GM18502 (cell line): Measurements from ENCODE around the gene OR5H6.
"Not testable (repeated sequence)": the region's sequence is repeated elsewhere in the genome, so short reads cannot be mapped to it uniquely, and the experiment has no call there.

Source experiments
- ATAC-seq: cut with Tn5 transposase; IDR thresholded peaks from one replicate; pipeline ENCODE4 v1.9.1; 2021; ENCODE audit warnings: mild to moderate bottlenecking; ENCODE audit not compliant: unreplicated experiment, poor library complexity

Gene OR5H6

DNA sequence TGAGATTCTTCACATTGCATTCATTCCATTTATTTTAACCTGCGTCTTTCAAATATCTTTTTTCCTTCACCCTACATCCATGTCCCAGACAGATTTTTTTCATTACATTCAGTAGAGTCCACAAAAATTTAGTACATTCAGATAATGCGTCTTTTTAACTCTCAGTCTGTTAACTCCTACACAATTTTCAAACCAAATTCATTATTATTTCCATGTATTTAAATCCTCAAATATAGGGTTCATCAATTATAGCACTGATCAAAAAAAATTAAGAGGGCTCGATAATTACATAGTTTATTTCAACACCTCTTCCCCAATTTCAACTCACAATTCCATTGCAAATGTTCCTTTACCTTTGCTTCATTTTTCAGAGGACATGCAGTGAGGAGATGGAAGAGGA, at the start of gene OR5H6:
TSS of gene OR5H6 (plus strand) at position 301 of the 400 bp plus-strand sequence. CDS start at position 390, 89 bp downstream.
- ATAC-seq: no peak

- ATAC-seq: no peak
These were observed 49.0 kb upstream of the OR5H6 start for GRCh38 chr3:98215051-98215450.

DNA sequence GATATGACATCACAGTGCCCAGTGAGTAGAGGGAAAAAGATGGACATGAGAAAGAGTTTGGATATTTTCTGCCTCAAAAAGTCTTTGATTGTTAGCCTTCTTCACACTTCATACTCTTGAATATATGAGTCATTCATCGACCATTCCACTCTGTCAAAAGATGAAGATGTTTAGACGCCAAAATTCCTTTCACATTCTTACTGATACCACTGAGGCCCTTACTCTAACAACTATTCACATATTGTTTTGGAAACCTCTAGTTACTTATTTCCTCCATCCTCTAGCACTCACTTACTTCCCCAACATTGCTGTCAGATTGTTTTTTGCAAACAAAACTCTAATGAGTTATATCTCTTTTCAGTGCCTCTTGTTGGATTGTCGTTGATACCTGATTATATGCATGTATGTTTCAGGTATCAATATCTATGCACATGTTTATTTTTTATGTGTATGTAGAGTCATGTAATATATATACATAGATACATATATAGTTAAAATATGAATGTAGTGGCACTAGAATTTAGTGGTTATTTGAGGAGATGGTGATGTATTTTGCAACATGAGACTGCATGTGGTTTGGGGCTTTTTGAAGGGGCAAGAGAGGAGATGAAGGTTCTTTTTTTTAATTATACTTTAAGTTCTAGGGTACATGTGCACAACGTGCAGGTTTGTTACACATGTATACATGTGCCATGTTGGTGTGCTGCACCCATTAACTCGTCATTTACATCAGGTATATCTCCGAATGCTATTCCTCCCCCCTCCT, 40.0 kb upstream of the OR5H6 start:
- no peak for ATAC-seq

DNA sequence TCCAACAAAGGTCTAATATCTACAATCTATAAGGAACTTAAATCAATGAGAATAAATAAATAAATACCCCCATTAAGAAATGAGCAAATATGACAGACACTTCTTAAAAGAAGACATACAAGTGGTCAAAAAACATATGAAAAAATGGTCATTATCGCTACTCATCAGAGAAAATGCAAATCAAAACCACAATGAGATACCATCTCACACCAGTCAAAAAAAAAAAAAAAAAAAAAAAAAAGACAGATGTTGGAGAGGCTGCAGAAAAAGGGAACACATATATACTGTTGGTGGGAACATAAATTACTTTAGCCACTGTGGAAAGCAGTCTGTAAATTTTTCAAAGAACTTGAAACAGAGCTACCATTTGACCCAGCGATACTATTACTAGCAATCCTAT, 31.6 kb upstream of the OR5H6 start:
- peak; percentile 54 for ATAC-seq

GRCh38 chr3:98233468-98233867, 30.6 kb upstream of the OR5H6 start:
- peak; percentile 56 for ATAC-seq

GRCh38 chr3:98240131-98240530, 23.9 kb upstream of the OR5H6 start:
- no peak for ATAC-seq

DNA sequence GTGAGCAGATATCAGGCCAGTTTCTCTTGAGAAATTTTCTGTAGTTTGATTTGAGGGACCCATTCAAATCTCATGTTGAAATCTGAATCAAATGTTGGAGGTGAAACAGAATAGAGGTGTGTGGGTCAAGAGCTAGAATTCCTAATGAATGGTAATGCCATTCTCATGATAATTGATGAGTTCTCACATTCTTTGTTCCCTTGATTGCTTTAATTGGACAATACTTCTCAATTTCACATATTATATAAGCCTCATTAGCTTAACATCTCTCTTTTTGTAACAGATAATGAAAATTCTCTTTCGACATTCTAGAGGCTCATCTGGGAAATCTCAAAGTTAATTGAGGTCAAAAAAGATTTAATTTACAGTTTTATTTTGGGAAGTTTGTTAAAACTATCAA, 21.9 kb upstream of the OR5H6 start:
- no peak for ATAC-seq

DNA sequence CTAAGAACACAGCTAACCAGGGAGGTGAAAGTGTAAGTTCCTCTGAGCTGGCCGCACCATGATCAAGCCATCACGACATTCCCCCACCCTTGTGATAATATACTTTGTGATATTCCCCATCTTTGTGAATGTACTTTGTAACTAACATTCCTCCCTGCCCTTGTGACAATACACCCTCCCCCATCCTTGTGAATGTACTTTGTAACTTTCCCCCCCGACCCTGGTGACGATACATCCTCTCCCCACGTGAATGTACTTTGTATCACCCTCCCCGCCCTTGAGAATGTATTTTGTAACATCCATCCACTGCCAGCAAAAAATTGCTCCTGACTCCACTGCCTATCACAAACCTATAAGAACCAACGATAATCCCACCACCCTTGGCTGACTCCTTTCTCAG, 20.2 kb upstream of the OR5H6 start:
- ATAC-seq: no peak

- no peak for ATAC-seq
These were observed 17.9 kb upstream of the OR5H6 start for GRCh38 chr3:98246142-98246541.

- ATAC-seq: not testable (repeated sequence)
These were observed 8.0 kb upstream of the OR5H6 start for GRCh38 chr3:98256026-98256425.

- peak; percentile 93 for ATAC-seq
These were observed 4.3 kb upstream of the OR5H6 start for GRCh38 chr3:98259707-98260106.

DNA sequence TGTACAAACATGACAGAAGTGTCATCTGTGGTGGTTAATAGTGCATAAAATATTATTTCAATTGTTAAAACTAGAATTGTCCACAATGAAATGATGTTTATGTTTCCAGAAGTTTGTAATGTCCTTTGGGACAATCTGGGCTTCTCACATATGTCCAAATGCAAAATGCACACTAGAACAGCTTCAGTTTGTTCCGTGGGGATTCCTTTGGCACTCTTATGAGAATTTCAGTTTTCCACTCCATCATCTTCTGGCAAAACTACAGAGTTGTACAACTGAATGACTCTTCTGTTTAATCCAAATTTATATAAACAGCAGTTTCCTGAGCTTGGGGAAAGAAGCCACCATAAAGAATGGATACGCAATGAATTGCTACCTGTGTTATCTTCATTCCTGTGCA, 2.0 kb upstream of the OR5H6 start:
- no peak for ATAC-seq

DNA sequence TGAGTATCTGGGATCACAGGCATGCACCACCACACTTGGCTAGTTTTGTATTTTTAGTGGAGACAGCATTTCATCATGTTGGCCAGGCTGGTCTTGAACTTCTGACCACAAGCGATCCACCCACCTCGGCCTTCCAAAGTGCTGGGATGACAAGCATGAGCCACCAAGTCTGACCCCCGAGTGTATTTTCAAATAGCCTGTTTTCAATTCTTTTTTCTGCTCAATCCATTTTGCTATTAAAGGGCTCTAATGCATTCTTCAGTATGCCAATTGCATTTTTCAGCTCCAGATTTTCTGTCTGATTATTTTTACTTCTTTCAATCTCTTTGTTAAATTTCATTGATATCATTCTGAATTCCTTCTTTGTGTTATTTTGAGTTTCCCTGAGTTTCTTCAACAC, 5.8 kb downstream of the OR5H6 start:
- no peak for ATAC-seq

- ATAC-seq: no peak
These were observed 8.1 kb downstream of the OR5H6 start for GRCh38 chr3:98272126-98272525.

GRCh38 chr3:98274914-98275313, 10.9 kb downstream of the OR5H6 start:
- ATAC-seq: no peak

- ATAC-seq: no peak
These were observed 18.2 kb downstream of the OR5H6 start, which contains the start of gene OR5H2 for GRCh38 chr3:98282205-98282604. OR5H2 (plus strand) TSS chr3:98282505; CDS start chr3:98282903, 398 bp downstream.

DNA sequence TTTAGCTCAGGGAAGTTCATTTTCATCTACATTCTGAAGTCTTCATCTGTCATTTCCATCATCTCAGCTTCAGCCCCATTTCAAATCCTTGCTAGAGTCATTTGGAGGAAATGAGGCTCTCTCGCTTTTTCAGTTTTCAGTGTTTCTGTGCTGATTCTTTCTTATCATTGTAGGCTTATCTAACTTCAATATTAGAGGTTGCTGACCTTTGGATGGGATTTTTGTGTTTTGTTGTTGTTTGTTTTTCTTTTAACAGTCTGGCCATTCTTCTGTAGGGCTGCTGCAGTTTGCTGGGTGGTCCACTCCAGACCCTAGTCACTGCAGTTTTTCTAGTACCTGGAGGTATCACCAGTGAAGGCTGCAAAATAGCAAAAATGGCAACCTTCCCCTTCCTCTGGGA, 26.9 kb downstream of the OR5H6 start:
- no peak for ATAC-seq

DNA sequence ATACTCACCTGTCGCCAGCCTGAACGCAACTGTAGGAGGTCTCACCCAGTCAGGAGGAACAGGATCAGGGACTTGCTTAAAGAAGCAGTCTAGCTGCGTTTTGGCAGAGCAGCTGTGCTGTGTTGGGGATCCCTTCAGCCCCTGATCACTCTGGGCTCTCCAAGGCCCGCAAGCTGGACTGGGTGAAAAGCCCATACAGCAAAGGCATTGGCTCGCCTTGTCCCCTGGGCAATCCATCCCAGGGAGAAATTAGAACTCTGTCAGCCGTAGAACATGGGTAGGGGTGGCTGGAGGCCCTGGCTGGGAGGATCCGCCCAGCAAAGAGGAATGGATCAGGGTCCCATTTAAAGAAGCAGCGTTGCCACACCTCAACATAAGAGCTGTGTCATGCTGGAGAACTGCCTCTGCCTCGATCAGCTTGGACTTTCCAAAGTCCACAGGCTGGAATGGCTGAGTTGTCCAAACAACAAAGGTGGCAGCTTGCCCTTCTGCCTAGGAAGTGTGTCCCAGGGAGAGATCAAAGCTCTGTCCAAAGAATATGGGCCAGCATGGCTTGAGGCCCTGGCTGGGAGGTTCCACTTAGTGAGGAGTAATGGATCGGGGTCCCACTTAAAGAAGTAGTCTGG, 27.4 kb downstream of the OR5H6 start:
- no peak for ATAC-seq
